Peyer's patch (tissue), 4 donors: ENCODE data around the gene CD74. TPM values are rescaled to one million over a fixed set of nuclear protein-coding genes. Genes with fewer than 3 reads are reported as not detected.
"Not testable (repeated sequence)": the region's sequence is repeated elsewhere in the genome, so short reads cannot be mapped to it uniquely, and the experiment has no call there.

Experiments used
- DNase-seq, 3 donors: peaks; one replicate each; pipeline ENCODE4 v3.0.0-alpha.2; 2017 to 2019
- H3K27ac ChIP-seq, 4 donors: fragments of 200-600 bp; sonication (generic); one replicate each; pipeline ENCODE4 v1.5.1; 2016 to 2019
- H3K27me3 ChIP-seq, 2 donors: fragments of 200-600 bp; sonication (generic); one replicate each; pipeline ENCODE4 v1.5.1; 2019
- H3K36me3 ChIP-seq, 3 donors: fragments of 200-600 bp; sonication (generic); one replicate each; pipeline ENCODE4 v1.5.1; 2016 to 2019
- H3K4me1 ChIP-seq, 4 donors: fragments of 200-600 bp; sonication (generic); one replicate each; pipeline ENCODE4 v1.5.1; 2016 to 2019
- H3K4me3 ChIP-seq, 4 donors: fragments of 200-600 bp; sonication (generic); 1 replicate in 3 of 4; 2 replicates in 1 of 4; pipeline ENCODE4 v1.5.1; 2016 to 2019; ENCODE audit warnings: mild to moderate bottlenecking in 1 of 4
- H3K9me3 ChIP-seq, 4 donors: fragments of 200-600 bp; sonication (generic); one replicate each; pipeline ENCODE4 v1.5.1; 2016 to 2019; ENCODE audit warnings: mild to moderate bottlenecking in 1 of 4
- CTCF ChIP-seq, 6 experiments: fragments of 450-650 bp in 4 of 6; fragments of 200-600 bp in 2 of 6; sonication (generic) in 1 of 6; IDR thresholded peaks; one replicate each; pipeline ENCODE4 v1.5.1; 2017 to 2019; ENCODE audit warnings: antibody characterized with exemption in 6 of 6, mild to moderate bottlenecking in 3 of 6, moderate library complexity in 1 of 6
- POLR2A ChIP-seq, 2 donors: fragments of 450-650 bp; IDR thresholded peaks; one replicate each; pipeline ENCODE4 v1.5.1; 2017; ENCODE audit warnings: antibody characterized with exemption in 2 of 2, mild to moderate bottlenecking in 2 of 2, moderate library complexity in 2 of 2
- total RNA-seq, 4 donors: library from RNA; depleted of rRNA; stranded (reverse); fragments of >200 nt; gene quantifications; one replicate each; pipeline ENCODE4 v1.1.0, GENCODE V29; 2016

CD74 gene
- total RNA-seq, 4 donors from 2014 or later = 759 to 2,006 (median 1,183) TPM

GRCh38 chr5:150457121-150457520 lies 44.4 kb upstream of the CD74 start:
- TF ChIP-seq POLR2A (IDR thresholded peaks at IDR 0.05) (no peak), CTCF (IDR thresholded peaks at IDR 0.05) (no peak)
- Histone ChIP-seq H3K9me3 (no peaks in the 10 kb centered on the region), H3K4me1 (peaks cover 0 to 9% (median 1%) of the 10 kb centered on the region in 4 donors), H3K36me3 (no peaks in the 10 kb centered on the region), H3K4me3 (no peak overlapping the region), H3K27me3 (no peaks in the 10 kb centered on the region), H3K27ac (no peak overlapping the region)
- peak in 2 of 3 donors; percentile 47 to 54 for DNase-seq

GRCh38 chr5:150454492-150455229 lies 42.0 kb upstream of the CD74 start:
- Histone ChIP-seq H3K9me3 (no peaks in the 10 kb centered on the region), H3K27ac (no peak overlapping the region), H3K4me1 (peaks cover 0 to 9% (median 0%) of the 10 kb centered on the region in 4 donors), H3K4me3 (no peak overlapping the region), H3K27me3 (no peaks in the 10 kb centered on the region), H3K36me3 (no peaks in the 10 kb centered on the region)
- no peak for DNase-seq
- TF ChIP-seq POLR2A (IDR thresholded peaks at IDR 0.05) (no peak), CTCF (IDR thresholded peaks at IDR 0.05) (no peak)

GRCh38 chr5:150454027-150454426 lies 41.3 kb upstream of the CD74 start:
- not testable (repeated sequence) for H3K27me3 ChIP-seq, H3K4me1 ChIP-seq, H3K27ac ChIP-seq, H3K4me3 ChIP-seq, H3K9me3 ChIP-seq, H3K36me3 ChIP-seq, DNase-seq

- no peak overlapping the region for H3K27ac ChIP-seq
- H3K27me3 ChIP-seq = no peaks in the 10 kb centered on the region
- TF ChIP-seq POLR2A (IDR thresholded peaks at IDR 0.05) = no peak
- no peak for TF ChIP-seq CTCF (IDR thresholded peaks at IDR 0.05)
Observed at GRCh38 chr5:150452914-150453313, 40.2 kb upstream of the CD74 start.

GRCh38 chr5:150451594-150451993 lies 38.9 kb upstream of the CD74 start:
- Histone ChIP-seq H3K27ac (no peak overlapping the region), H3K4me3 (no peak overlapping the region), H3K27me3 (no peaks in the 10 kb centered on the region), H3K9me3 (no peaks in the 10 kb centered on the region), H3K36me3 (peaks cover 0 to 14% (median 0%) of the 10 kb centered on the region in 3 donors), H3K4me1 (peaks cover 0 to 14% (median 7%) of the 10 kb centered on the region in 4 donors)
- no peak for DNase-seq
- TF ChIP-seq POLR2A (IDR thresholded peaks at IDR 0.05) (no peak), CTCF (IDR thresholded peaks at IDR 0.05) (no peak)

More at GRCh38 chr5:150452914-150453313, 40.2 kb upstream of the CD74 start:
- Histone ChIP-seq H3K36me3 (peaks cover 0 to under 1% (median 0%) of the 10 kb centered on the region in 3 donors), H3K4me1 (peaks cover 0 to 6% (median 3%) of the 10 kb centered on the region in 4 donors), H3K4me3 (no peak overlapping the region), H3K9me3 (no peaks in the 10 kb centered on the region)
- no peak for DNase-seq

- H3K4me1 ChIP-seq = peaks cover 0 to 14% (median 7%) of the 10 kb centered on the region in 4 donors
- H3K9me3 ChIP-seq = no peaks in the 10 kb centered on the region
- H3K27me3 ChIP-seq = no peaks in the 10 kb centered on the region
- H3K27ac ChIP-seq = peak within 1 kb of the TSS; percentile 89 to 96 (median 92)
- DNase-seq = peak; percentile 95 to 98 (median 98)
- H3K36me3 ChIP-seq = peaks cover 0 to 32% (median 0%) of the 10 kb centered on the region in 3 donors
- TF ChIP-seq CTCF (IDR thresholded peaks at IDR 0.05) (peak; percentile 69 to 97 (median 95)), POLR2A (IDR thresholded peaks at IDR 0.05) (peak; percentile 59 to 79)
- H3K4me3 ChIP-seq = peak within 1 kb of the TSS; percentile 52 to 73 (median 68)
Observed at GRCh38 chr5:150449517-150450339, 37.0 kb upstream of the CD74 start, which contains the start of gene RPS14. TSS of gene RPS14 (minus strand) at chr5:150449739. CDS start at chr5:150447733, 2,006 bp downstream.
